Thyroid gland (tissue), 4 donors: Measurements from ENCODE around the gene CD58. TPM values are rescaled to one million over a fixed set of nuclear protein-coding genes. Genes with fewer than 3 reads are reported as not detected.

Source experiments
- DNase-seq, 2 donors: peaks; one replicate each; pipeline ENCODE4 v3.0.0-alpha.2; 2019
- H3K27ac ChIP-seq, 3 donors: fragments of 200-600 bp; sonication (generic); 1 replicate in 2 of 3; 2 replicates in 1 of 3; pipeline ENCODE4 v1.5.1; 2016 to 2019; ENCODE audit warnings: mild to moderate bottlenecking in 1 of 3, moderate library complexity in 1 of 3
- H3K27me3 ChIP-seq: fragments of 200-600 bp; sonication (generic); one replicate; pipeline ENCODE4 v1.5.1; 2019
- H3K36me3 ChIP-seq, 2 donors: fragments of 200-600 bp; sonication (generic); one replicate each; pipeline ENCODE4 v1.5.1; 2016 to 2019
- H3K4me1 ChIP-seq, 2 donors: fragments of 200-600 bp; sonication (generic); one replicate each; pipeline ENCODE4 v1.5.1; 2017 to 2019
- H3K4me3 ChIP-seq, 3 donors: fragments of 200-600 bp; sonication (generic); replicated peaks in 1 of 3; 1 replicate in 2 of 3; 2 replicates in 1 of 3; pipeline ENCODE4 v1.5.1; 2016; ENCODE audit warnings: mild to moderate bottlenecking in 1 of 3
- H3K9me3 ChIP-seq: fragments of 200-600 bp; sonication (generic); one replicate; pipeline ENCODE4 v1.5.1; 2017
- CTCF ChIP-seq, 6 experiments: fragments of 200-600 bp in 3 of 6; fragments of 450-650 bp in 3 of 6; sonication (generic) in 3 of 6; IDR thresholded peaks; one replicate each; pipeline ENCODE4 v1.5.1; 2016 to 2019; ENCODE audit warnings: antibody characterized with exemption in 6 of 6, mild to moderate bottlenecking in 2 of 6, inconsistent platforms in 1 of 6, moderate library complexity in 1 of 6
- POLR2A ChIP-seq, 2 donors: fragments of 450-650 bp; IDR thresholded peaks; one replicate each; pipeline ENCODE4 v1.6.1; 2017; ENCODE audit warnings: antibody characterized with exemption in 2 of 2, mild to moderate bottlenecking in 2 of 2, moderate library complexity in 1 of 2
- WGBS, 2 donors: methylation state at CpG; one replicate each; pipeline ENCODE4 v1.1.5; 2017; 5-methylcytosine and 5-hydroxymethylcytosine counted together
- intact Hi-C: fragments of 100-400 bp; cut with DNase I; formaldehyde crosslinking; loops from one replicate; pipeline ENCODE4 v1.15.1; 2023
- total RNA-seq, 4 donors: library from RNA; depleted of rRNA; stranded (reverse); fragments of >200 nt; gene quantifications; one replicate each; pipeline ENCODE4 v1.2.3, GENCODE V29; 2016

CD58 gene
- total RNA-seq, 4 donors from 2014 or later, result 17.5 to 51.9 (median 23.1) TPM

DNA sequence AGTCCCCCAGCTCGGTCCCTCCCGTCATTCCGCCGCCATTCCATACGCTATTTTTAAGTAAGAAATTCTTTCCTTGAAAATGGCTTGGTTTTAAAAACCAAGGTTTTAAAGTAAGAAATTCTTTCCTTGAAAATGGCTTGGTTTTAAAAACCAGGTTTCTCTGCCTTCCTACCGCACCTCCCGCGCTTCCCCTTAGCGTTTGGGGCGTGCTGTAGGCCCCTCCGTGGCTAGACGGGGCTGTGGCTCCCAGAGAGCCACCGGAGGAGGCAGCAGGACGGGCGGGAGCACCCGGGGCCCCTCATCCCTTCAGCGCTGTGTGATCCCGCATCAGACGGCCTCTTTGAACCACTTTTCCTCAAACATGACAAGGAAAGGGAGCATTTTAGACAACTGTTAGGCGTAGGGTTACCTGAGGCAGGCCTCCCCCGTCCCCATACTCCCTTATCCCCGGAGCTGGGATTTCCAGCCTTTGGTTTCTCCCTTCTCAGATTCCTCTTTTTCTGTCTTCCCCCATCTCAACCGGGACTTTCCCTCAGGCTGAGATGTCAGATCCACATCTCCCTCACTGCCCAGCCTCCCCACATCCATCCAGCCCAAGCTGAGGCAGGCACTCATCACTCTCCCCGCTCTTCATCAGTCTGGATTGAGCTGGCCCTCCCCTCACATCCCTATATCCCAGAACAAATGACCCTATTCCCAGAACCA, 541 bp upstream of the CD58 start:
- intact Hi-C loops, result no loop called here
- peak overlapping the region; percentile 89 to 98 (median 97) for H3K27ac ChIP-seq

GRCh38 chr1:116569776-116570357, 959 bp downstream of the CD58 start:
- peaks cover 6 to 19% of the 10 kb centered on the region in 2 donors for H3K4me1 ChIP-seq
- peak; percentile 39 to 43 for DNase-seq

More for the DNA sequence above, 541 bp upstream of the CD58 start:
- Histone ChIP-seq H3K9me3 (no peaks in the 10 kb centered on the region), H3K27me3 (no peaks in the 10 kb centered on the region), H3K36me3 (no peaks in the 10 kb centered on the region), H3K4me3 (peak overlapping the region; percentile 26 to 92 (median 80)), H3K4me1 (peaks cover 6 to 19% of the 10 kb centered on the region in 2 donors)
- DNase-seq, result no peak
- 14 to 15% methylated on average over 21 to 24 of the region's 24 CpGs for WGBS, 2 donors
- no peak for TF ChIP-seq CTCF (IDR thresholded peaks at IDR 0.05)
- TF ChIP-seq POLR2A (IDR thresholded peaks at IDR 0.05), result no peak

GRCh38 chr1:116569381-116569670, 1.5 kb downstream of the CD58 start:
- Histone ChIP-seq H3K4me1 (peaks cover 6 to 19% of the 10 kb centered on the region in 2 donors), H3K4me3 (no peak overlapping the region), H3K27ac (no peak overlapping the region), H3K9me3 (no peaks in the 10 kb centered on the region), H3K27me3 (no peaks in the 10 kb centered on the region), H3K36me3 (no peaks in the 10 kb centered on the region)
- intact Hi-C loops, result no loop called here
- no peak for DNase-seq
- TF ChIP-seq POLR2A (IDR thresholded peaks at IDR 0.05) (no peak), CTCF (IDR thresholded peaks at IDR 0.05) (no peak)

More at GRCh38 chr1:116569776-116570357, 959 bp downstream of the CD58 start:
- H3K9me3 ChIP-seq, result no peaks in the 10 kb centered on the region
- H3K36me3 ChIP-seq, result no peaks in the 10 kb centered on the region
- H3K27ac ChIP-seq, result peak overlapping the region in 2 of 3 donors; percentile 89 to 97
- TF ChIP-seq CTCF (IDR thresholded peaks at IDR 0.05) (no peak), POLR2A (IDR thresholded peaks at IDR 0.05) (no peak)
- intact Hi-C loops, result no loop called here
- 24 to 27% methylated on average over 18 to 22 of the region's 22 CpGs for WGBS, 2 donors
- no peaks in the 10 kb centered on the region for H3K27me3 ChIP-seq
- H3K4me3 ChIP-seq, result peak overlapping the region; percentile 0 to 80 (median 26)

- 95 to 96% methylated on average over 2 of the region's 2 CpGs for WGBS, 2 donors
- Histone ChIP-seq H3K4me1 (peaks cover 6 to 19% of the 10 kb centered on the region in 2 donors), H3K27me3 (no peaks in the 10 kb centered on the region), H3K36me3 (no peaks in the 10 kb centered on the region), H3K9me3 (no peaks in the 10 kb centered on the region), H3K27ac (no peak overlapping the region), H3K4me3 (no peak overlapping the region)
- TF ChIP-seq POLR2A (IDR thresholded peaks at IDR 0.05), result no peak
- TF ChIP-seq CTCF (IDR thresholded peaks at IDR 0.05), result no peak
- no peak for DNase-seq
- intact Hi-C loops, result no loop called here
Measured at GRCh38 chr1:116568662-116569380, 2.0 kb downstream of the CD58 start.
